GM19025 (cell line): ENCODE data around the gene CHCHD10.

Source experiments
- ATAC-seq: cut with Tn5 transposase; IDR thresholded peaks from one replicate; pipeline ENCODE4 v1.9.1; 2021; ENCODE audit warnings: mild to moderate bottlenecking, low read depth, moderate library complexity; ENCODE audit not compliant: unreplicated experiment

Gene CHCHD10

GRCh38 chr22:23767673-23768548, at the start of gene CHCHD10:
TSS of gene CHCHD10 (minus strand) at chr22:23767972. CDS start at chr22:23767874, 98 bp downstream.
- no peak for ATAC-seq

DNA sequence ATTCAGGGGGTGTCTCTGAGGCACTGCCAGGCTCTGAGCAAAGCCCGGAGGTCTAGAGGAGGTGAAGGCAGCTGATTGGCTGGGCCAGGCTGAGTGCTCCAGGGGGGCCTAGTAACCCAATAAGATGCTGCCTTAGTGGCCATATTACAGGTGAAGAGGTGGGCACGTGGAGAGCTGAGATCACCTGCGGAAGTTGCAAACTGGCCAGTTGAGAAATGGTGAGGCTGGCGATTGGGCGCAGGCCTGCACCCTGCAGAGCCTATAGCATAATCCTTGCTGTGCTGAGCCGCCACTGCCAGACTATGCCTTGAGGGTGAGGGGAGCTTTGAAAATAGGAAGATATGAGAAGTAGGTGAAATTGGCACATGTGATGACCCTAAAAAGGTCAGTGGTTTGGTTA, 49.4 kb upstream of the CHCHD10 start:
- no peak for ATAC-seq

DNA sequence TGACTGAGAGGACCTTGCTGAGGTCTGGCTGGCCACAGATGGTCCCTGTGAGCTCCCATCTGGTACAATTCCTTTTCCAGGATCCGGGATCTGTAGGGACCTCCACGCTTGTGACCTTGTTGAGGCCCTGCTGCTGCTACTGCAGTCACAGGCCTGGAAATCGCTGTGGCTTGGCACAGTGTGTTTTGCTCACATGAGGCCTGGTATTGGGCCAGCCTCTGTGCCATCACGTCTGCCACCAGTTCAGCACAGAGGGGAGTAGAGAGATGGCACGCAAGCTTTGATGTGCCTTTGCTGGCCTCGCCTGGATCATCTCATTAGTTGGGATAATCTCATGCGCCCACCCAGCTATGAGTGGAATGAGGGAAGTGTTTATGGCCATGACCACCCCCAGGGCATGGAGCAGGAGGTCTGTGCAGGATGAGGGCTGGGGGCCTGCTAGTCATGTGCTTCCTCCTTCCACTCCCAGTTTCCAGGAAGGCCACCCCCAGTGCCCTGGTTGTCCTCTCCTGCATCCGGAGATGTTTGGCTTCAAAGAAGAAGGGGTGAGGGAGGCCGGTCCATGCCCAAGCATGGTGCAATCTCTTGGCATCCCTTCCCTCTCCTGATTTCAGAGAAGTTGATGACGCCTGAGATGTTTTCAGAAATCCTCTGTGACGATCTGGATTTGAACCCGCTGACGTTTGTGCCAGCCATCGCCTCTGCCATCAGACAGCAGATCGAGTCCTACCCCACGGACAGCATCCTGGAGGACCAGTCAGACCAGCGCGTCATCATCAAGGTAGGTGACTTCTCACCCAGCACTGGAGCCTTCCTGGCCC, 48.6 kb upstream of the CHCHD10 start:
- ATAC-seq: no peak

- ATAC-seq: no peak
Observed at GRCh38 chr22:23815541-23816155, 47.9 kb upstream of the CHCHD10 start.

- no peak for ATAC-seq
Observed at GRCh38 chr22:23812378-23812777, 44.6 kb upstream of the CHCHD10 start.

DNA sequence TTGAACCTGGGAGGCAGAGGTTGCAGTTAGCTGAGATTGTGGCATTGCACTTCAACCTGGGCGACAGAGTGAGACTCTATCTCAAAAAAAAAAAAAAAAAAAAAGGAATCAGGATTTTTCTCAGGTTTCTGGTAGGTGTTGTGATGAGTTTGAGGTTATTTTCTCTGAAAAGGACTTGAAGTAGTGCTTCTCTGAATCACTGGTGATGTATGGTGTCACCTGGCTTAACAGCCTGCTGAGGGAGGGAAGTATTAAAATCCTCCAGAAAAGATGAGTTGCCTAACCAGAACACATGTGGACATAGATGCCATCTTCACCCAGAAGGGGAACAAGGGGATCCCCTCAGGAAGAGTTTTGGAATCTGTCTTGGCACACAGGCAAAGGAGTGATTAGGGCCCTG, 39.1 kb upstream of the CHCHD10 start:
- ATAC-seq: no peak

GRCh38 chr22:23804781-23805291, 37.1 kb upstream of the CHCHD10 start:
- ATAC-seq: no peak

DNA sequence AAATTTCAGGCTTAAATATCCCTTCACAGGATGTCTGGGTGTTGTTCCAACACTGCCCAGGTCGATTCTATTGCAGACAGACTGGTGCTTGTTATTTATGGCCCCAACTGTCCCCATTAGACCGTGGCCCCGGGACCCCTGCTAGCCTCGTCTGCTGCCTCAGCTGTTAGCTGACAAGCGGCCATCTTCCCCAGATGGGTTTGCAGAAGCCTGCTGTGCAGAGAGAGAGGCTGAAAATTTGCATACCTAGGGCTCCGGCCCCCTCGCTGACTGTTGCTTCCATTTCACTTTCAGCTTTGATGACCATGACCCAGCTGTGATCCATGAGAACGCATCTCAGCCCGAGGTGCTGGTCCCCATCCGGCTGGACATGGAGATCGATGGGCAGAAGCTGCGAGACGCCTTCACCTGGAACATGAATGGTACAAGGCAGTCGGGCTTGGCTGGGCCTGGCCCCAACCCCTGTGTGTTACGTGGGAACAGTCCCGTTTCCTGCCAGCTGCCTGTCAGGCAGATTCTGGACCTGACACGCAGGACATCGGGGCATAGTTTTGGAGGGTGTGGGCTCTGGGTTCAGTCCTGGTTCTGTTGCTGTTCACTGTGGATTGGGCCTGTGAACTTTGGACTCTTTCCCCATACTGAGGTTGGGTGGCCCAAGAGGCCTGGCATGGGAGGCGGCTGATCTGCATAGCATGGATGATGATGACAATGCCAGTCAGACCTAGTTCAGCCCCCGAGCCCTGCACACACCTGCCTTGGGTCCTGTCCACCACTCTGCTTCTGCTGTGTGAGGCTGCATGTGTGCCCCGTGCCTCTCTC, 35.4 kb upstream of the CHCHD10 start:
- ATAC-seq: no peak

- no peak for ATAC-seq
Observed at GRCh38 chr22:23801886-23802377, 34.2 kb upstream of the CHCHD10 start.

DNA sequence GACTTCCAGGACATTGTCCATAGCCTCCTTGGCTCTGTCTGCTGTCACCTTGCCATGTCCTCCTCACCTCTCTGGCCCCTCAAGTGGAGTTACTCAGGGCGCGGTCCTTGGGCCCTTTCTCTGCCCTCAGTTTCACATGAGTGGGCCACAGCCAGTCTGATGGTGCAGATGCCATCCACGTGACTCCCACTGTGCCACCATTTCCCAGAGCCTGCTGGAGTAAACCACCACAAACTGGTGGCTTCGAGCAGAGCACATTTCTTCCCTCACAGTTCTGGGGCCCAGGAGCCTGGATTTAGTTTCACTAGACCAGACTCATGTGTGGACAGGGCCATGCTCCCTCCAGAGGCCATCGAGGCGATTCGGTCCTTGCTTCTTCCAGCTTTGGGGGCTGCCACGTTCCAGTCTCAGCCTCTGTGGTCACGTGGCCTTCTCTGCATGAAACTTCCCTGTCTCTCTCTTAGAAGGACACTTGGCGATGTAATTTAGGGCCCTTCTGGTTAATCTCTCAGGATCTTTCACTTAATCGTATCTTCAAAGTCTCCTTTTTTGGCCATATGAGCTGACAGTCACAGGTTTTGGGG, 33.6 kb upstream of the CHCHD10 start:
- ATAC-seq: no peak

GRCh38 chr22:23800297-23801237, 32.8 kb upstream of the CHCHD10 start:
- peak; percentile 61 for ATAC-seq

DNA sequence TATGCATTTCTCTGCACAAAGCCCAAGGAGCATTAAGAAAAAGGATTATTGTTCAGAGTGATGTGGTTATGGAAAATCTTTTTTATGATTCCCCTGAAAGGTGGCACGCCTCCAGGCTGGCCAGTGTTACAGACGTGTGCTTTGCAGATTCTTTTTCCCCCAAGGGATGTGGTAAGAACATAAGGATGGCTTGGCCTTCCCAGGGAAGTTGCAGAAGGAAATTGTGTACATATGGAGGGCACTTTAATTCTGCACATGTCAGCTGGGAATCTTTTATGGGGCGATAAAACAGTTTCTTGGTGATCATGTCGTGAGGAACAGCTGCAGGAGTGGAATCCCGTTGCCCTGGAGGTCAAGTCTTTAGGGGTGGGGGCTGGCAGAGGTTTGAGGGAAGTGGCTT, 28.7 kb upstream of the CHCHD10 start:
- no peak for ATAC-seq

- no peak for ATAC-seq
Observed at GRCh38 chr22:23793326-23793725, 25.6 kb upstream of the CHCHD10 start.

- no peak for ATAC-seq
Observed at GRCh38 chr22:23791738-23792645, 24.2 kb upstream of the CHCHD10 start.

DNA sequence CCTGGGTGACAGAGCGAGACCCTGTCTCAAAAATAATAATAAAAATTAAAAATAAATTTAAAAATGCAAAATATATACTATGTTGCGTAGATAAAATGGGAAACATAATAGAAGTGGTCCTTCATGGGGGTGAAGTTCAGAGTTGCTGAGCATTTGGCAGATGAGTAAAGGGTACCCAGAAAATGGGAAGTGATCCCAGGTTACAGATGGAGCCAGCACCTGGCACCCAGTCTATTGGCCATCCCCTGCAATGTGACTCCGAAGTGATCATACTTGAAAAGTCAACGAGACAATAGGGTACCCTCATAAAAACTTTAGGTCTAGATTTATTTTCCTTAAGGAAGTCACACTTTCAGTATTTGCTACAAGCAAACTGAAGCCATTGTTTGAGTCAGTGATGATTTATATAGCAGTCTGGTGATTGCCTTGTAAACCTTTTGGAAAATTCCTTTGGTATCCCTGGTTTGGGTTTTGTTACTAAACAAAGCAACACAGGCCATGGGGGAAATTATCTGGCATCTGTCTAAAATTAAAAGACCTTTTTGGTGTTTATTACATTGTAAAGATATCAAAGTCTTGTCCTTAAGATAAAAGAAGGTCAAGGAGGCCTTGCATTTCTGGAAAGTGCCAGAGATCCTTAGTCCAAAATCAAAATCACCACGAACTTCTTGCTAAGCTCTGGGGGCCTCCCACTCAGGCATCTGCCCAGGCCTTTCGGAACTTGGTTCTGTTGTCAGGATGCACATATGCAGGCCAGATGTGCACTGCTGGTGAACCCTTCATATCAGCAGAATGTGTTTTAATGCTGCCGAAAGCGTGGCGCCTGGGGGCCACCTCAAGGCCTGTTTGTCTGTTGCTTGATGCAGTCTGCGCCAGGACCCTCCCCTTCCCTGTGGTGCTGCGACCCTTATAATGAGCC, 23.3 kb upstream of the CHCHD10 start:
- ATAC-seq: no peak

DNA sequence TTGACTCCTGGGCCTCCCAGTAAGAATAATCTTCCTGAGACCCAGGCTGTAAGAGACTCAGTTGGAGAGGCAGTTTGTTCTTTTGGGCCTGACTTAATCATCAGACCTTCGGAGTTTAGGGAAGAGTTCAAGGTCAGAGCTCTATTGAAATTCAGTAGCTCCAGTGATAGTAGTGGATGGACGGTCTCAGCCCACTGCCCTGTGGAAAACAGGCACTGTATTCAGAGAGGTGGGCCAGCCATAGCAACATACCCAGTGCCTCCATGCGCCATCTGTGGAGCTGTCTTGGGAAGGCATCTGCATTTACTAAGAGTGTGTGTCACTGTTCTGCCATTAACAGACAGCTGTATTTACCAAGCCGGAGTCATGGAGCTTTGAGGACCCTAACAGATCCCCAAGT, 21.9 kb upstream of the CHCHD10 start:
- no peak for ATAC-seq
